ENCODE measurements around the gene AP1M2.
"Not testable (repeated sequence)": the region's sequence is repeated elsewhere in the genome, so short reads cannot be mapped to it uniquely, and the experiment has no call there.

AP1M2 gene

DNA sequence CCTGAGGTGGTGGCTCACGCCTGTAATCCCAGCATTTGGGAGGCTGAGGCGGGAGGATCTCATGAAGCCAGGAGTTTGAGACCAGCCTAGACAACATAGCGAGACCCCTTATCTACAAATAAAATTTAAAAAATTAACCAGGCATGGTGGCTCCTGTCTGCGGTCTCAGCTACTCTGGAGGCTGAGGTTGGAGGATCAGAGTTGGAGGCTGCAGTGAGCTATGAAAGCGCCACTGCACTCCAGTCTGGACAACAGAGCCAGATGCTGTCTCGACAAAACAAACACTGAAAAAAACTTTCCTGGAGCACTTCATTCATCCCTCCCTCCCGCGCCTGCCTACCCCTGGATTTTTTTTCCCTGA, 44.1 kb downstream of the AP1M2 start:
- no peak for DNase-seq (ENCODE audit: low read depth in 1 of 2, low spot score in 1 of 2)

DNA sequence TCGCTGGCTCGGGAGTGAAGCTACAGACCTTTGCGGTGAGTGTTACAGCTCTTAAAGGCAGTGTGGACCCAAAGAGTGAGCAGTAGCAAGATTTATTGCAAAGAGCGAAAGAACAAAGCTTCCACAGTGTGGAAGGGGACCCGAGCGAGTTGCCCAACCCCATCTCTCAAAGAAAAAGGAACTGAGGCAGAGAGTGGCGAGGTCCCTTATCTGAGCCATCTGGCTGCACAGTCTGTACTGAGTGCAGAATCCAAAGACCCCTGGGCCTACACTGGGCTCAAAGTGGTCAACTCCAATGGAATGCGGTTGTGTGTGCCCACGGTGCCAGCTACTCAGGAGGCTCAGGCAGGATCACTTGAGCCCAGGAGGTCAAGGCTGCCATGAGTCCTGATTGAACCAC, 48.1 kb downstream of the AP1M2 start:
- not testable (repeated sequence) for DNase-seq (ENCODE audit: low read depth in 1 of 2, low spot score in 1 of 2)

DNA sequence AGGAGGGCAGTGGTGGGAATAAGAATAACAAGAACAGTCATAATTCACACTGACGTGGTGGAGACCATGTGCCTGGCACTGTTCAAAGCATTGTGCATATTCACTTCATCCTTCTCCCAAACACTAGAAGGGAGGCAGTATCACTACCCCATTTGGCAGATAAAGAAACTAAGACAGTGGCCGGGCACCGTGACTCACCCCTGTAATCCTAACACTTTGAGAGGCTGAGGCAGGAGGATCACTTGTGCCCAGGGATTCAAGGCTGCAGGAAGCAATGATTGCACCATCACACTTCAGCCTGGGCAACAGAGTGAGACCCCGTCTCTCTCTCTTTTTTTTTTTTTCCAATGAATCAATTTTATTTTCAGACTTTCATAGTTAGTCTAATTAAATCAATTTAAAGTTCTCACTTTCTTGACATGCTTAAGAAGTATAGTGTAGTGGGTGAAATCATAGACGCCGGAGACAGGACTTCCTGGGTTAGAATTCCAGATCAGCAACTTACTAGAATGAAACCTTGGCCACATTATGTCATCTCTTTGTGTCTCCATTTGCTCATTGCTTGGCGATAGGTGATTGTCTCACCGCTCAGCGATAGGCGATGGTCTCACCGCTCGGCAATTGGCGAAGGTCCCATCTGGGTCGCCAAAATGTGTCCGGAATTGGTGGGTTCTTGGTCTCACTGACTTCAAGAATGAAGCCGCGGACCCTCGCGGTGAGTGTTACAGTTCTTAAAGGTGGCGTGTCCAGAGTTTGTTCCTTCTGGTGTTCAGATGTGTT, 48.7 kb downstream of the AP1M2 start:
- no peak for DNase-seq (ENCODE audit: low read depth in 1 of 2, low spot score in 1 of 2)

DNA sequence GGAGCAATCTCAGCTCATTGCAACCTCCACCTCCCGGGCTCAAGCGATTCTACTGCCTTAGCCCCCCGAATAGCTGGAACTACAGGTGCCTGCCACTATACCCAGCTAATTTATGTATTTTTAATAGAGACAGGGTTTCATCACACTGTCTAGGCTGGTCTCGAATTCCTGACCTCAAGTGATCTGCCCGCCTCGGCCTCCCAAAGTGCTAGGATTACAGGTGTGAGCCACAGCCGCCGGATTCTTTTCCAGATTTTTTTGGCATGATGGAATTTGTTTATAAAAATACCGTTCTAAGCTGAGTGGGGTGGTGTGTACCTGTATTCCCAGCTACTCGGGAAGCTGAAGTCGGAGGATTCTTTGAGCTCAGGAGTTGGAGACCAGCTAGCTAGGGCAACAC, 49.4 kb downstream of the AP1M2 start:
- no peak for DNase-seq (ENCODE audit: low read depth in 1 of 2, low spot score in 1 of 2)

DNA sequence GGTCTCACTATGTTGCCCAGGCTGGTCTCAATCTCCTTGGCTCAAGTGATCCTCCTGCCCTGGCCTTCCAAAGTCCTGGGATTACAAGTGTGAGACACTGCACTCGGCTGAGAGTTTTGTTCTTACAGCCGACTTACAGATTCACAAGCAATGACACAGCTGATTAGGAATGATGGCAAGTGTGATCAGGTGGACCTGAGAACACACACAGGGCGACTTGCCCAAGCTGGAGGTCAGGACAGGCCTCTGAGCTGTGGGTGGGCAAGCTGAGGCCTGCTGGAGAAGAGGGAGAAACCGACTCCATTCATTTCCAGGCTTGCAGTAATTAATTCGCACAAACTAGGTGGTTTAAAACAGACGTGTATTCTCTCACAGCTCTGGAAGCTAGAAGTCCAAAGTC, 51.5 kb downstream of the AP1M2 start:
- no peak for DNase-seq (ENCODE audit: low read depth in 1 of 2, low spot score in 1 of 2)

DNA sequence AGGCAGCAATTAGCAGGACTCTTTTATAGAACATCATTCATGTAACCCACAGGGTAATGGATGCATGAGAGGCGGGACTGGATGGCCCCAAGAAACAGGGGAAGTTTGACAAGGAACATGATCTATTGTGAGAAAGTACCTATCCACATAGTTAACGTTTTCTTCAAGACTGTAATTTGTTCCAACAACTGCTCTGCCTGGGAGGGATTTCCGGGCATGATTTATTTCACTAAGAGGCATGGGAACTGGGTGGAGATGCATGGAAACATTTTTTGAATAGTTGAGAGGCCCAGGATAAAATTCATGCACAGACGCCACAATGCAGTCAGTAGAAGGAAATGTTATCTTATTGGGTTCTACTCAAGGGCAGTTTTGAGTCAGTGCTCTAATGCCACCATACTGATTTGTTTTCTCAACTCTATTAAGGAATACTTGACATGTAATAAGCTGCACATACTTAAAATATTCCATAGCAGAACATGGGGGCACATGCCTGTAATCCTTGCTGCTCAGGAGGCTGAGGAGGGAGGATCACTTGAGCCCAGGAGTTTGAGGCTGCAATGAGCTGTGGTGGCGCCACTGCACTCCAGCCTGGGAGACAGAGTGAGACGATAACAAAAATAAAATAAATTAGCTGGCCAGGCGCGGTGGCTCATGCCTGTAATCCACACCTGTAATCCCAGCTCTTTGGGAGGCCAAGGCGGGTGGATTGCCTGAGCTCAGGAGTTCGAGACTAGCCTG, 53.3 kb downstream of the AP1M2 start:
- no peak for DNase-seq (ENCODE audit: low read depth in 1 of 2, low spot score in 1 of 2)

DNA sequence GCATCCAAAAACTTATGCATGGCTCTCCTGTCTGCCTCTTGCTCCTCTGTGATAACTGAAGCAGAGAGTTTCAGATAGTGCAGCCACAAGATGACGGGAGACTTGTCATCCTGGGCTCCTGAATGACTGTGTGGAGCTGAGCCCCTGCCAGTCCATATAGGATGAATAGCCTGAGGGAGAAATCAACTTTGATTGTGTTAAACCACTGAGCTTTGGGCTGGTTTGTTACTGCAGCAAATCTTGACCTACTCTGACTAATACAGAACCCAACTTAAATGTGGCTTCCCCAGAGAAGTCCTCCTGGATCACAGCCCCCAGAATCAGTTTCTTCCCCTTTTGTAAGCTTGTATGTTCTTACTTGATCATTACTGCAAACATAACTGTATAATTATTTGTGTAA, 54.7 kb downstream of the AP1M2 start:
- DNase-seq (ENCODE audit: low read depth in 1 of 2, low spot score in 1 of 2), result no peak

DNA sequence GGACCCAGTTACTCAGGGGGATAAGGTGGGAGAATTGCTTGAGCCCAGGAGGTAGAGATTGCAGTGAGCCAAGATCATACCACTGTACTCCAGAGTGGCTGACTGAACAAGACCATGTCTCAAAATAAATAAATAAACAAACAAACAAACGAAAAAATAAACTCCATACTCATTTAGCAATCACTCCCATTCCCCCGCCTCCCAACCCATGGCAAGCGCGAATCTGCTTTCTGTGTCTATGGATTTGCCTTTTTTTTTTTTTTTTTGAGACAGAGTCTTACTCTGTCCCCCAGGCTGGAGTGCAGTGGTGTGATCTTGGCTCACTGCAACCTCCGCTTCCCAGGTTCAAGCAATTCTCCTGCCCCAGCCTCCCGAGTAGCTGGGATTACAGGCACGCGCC, 60.2 kb downstream of the AP1M2 start:
- not testable (repeated sequence) for DNase-seq (ENCODE audit: low read depth in 1 of 2, low spot score in 1 of 2)

DNA sequence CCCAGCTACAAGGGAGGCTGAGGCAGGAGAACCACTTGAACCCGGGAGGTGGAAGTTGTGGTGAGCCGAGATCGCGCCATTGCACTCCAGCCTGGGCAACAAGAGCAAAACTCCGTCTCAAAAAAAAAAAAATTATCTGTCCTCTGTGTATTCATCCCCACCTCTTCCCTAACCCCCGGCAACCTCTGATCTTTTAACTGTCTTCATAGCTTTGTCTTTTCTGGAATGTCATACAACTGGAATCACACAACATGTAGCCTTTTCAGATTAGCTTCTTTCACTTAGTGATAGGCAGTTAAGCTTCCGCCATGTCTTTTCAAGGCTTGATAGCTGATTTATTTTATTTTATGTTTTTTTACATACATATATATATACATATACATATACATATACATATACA, 61.5 kb downstream of the AP1M2 start:
- DNase-seq (ENCODE audit: low read depth in 1 of 2, low spot score in 1 of 2), result no peak

DNA sequence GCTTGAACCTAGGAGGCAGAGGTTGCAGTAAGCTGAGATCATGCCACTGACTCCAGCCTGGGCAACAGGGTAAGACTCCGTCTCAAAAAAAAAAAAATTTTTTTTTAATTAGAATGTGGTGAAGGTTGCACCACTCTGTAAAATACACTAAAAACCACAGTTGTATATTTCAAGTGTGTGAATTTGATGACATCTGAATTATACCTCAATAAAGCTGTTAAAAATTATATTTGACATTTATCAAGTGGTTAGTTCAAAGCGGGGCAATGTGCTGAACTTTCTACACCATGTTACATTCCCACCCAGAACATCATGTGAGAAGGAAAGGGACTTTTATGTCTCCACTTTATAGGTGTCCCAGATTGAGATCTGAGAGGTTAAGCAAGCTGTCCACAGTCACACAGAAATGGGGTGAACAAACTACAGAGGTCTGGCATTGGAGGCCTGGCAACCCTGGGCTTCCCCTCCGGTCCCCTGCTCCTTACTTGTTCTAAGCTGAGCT, 63.9 kb downstream of the AP1M2 start:
- no peak for DNase-seq (ENCODE audit: low read depth in 1 of 2, low spot score in 1 of 2)

All from activated CD4-positive, alpha-beta T cell treated with anti-CD3 and anti-CD28 coated beads, Interleukin-2, amount 50 U/mL, for 24 hours (primary cell).